Activated CD4-positive, alpha-beta T cell treated with anti-CD3 and anti-CD28 coated beads, Interleukin-2, amount 50 U/mL, for 24 hours (primary cell): ENCODE measurements around the gene CSNK1G1.
"Not testable (repeated sequence)": the region's sequence is repeated elsewhere in the genome, so short reads cannot be mapped to it uniquely, and the experiment has no call there.

Source experiments
- DNase-seq, 2 donors: peaks; one replicate each; pipeline ENCODE4 v3.0.0-alpha.2; 2020; ENCODE audit warnings: low read depth in 1 of 2, low spot score in 1 of 2

CSNK1G1 gene

DNA sequence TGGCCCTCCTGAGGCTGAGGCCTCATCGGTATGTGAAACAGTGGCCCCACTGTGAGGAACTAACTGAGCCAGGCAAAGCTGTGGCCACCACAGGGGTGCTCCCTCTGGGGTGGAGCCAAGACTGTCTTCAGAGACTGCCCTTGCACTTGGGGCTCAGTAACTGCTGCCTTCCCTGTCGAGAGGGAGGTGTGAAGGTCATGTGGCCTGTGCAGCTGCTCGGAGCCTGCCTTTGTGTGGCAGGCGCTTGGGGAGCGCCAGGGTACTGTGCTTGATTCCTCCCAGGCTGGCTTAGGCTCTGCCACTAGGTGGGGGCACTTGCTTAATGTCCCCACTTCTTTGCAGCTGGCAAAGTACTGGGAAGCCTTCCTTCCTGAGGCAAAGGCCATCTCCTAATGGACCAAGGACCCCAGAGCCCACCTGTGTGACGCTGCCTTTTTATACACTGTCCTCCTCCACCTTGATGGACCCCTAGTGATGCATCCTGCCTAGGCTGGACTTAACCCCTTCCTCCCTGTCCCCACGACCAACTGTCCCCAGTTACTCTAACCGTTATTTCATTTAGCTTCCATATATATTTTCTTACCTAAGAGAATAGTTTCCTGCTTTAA, 218.6 kb downstream of the CSNK1G1 start:
- DNase-seq, result no peak

DNA sequence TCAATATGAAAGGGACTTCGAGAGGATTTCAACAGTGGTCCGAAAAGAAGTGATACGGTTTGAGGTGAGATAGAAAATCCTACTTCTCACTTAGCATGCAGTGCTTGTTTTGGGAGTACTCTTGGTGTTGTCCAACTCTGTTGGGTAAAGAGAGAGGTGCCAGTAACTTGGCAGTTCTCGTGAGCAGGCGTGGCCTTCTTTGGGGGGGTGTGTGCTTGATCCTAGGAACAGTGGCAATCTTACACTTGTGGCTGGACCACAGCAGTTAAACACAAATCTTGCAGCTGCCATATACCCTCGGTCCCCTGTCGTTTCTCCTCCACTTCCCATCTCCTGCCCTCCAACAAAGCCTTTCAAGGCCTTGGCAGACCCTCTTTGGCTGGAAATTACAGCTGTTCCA, 219.6 kb downstream of the CSNK1G1 start:
- DNase-seq, result no peak

DNA sequence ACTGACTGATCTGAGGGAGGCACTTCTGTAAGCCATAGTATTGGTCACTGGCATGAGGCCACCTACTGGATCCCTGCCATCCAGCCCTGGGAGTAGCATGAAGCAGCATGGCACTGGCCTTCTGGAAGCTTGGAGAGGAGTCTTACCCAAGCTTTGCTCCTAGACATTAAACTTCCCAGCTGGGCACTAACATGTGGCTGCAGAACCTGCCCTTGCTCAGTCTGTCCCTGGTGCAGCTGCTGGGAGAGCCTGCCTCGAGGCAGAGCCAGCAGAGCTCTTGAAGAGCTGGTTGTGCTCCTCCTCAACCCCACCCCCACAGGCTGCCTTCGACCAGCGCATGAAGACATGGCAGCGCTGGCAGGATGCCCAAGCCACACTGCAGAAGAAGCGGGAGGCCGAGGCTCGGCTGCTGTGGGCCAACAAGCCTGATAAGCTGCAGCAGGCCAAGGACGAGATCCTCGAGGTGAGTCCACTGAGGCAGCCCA, 221.6 kb downstream of the CSNK1G1 start:
- DNase-seq, result no peak

DNA sequence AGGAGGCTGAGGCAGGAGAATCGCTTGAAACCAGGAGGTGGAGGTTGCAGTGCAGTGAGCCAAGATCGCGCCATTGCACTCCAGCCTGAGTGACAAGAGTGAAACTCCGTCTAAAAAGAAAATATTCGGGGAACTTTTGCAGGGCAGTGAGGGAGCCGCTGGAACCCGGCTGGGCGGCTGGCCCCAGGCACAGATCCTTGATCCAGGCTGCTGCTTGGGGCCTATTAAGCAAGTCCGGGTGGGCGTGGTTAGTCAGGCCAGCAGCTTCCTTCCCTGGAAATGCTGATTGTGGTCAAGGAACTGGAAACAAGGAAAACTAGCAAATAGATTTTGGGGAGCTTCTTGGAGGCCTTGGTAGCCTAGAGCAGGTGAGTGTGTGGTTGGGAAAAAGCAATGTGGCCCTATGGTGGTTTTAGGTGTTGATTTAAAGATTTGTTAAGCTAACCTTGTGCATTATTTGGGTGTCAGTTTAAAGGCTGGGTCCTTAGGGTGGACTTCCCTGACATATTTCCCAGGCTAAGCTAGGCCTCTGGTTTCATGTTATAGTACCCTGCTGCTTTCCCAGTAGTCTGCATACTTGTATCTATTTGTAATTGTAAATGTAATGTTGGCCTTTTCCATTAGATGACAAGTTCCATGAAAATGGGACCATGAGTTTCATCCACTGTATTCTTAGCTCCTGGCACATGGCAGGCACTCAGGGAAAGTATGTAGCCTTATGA, 222.2 kb downstream of the CSNK1G1 start:
- no peak for DNase-seq

DNA sequence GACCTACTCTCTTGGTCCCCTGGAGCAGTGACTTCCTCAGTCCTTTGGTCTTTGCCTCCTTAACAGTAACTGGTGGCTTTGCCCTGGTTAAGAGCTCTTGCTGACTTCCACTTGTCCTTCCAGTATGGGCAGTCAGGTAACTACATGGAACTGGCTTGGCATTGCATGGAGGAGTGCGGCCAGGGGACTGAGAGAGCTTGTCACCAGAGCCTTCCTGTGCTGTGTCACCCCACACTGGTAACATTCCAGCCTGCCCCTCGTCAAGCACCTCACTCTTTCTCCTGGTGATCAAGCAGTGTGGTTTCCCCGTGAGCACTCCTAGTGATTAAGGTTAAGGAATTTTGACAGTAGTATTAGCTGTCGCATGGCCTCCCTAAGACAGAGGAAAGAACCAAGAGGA, 223.8 kb downstream of the CSNK1G1 start:
- DNase-seq, result no peak

DNA sequence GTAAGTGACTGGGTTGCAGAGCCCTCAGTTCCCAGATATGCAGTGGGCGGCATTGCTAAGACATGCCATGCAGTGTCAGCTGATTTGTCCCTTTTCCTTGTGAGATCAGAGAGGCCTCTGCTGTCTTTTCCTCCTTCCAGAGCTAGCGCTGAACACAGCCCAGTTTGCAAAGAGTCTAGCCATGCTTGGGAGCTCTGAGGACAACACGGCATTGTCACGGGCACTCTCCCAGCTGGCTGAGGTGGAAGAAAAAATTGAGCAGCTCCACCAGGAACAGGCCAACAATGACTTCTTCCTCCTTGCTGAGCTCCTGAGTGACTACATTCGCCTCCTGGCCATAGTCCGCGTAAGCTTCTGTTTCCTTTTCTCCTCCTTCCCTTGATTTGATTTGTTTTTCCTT, 224.4 kb downstream of the CSNK1G1 start:
- DNase-seq, result no peak

DNA sequence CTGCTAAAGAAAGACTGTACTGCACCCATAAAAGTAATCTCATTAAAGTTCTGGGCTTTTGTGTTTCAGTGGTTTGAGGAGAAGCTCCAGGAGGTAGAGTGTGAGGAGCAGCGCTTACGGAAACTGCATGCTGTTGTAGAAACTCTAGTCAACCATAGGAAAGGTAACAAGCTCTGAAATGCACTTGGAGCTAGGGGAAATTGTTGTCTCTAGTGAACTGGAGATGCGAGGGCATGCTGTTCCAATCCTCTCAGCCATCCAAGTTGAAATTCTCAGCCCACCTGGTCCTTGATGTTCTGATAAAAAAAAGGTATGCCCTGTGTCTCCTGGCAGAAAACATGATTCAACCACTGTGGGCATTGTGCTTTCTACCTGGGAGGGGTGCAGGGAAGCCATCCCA, 225.8 kb downstream of the CSNK1G1 start:
- no peak for DNase-seq

DNA sequence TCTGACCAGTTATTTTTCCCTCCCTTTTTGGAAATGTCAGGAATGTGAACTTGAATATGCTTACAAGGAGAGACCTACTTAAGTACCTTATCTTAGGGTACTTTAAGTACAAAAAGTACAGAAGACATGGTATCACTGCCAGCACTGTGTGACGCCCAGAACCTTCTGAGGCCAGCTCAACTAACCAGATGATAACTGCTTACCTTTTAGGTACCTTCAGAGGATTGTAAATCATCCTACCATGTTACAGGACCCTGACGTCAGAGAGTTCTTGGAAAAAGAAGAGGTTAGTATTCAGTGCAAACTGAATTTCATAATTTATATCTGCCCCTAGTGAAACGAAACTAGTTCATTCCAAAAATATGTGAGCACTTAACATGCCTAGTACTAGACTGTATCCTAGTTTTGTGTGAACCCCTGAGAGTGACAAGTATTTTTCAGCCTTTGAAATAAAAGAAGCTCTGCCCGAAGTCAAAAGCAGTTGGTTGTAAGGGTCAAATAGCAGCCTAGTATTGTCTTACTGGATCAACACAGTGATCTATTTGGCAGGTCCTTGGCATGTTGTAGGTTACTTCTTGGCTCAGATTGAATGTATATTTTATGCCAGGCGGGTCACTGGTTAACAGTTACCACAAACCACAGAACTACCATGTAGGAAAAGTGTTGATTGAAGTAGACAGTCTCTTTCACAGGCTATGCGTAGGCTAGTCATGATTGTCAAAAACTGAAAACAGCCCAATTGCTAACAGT, 228.3 kb downstream of the CSNK1G1 start:
- DNase-seq, result no peak

DNA sequence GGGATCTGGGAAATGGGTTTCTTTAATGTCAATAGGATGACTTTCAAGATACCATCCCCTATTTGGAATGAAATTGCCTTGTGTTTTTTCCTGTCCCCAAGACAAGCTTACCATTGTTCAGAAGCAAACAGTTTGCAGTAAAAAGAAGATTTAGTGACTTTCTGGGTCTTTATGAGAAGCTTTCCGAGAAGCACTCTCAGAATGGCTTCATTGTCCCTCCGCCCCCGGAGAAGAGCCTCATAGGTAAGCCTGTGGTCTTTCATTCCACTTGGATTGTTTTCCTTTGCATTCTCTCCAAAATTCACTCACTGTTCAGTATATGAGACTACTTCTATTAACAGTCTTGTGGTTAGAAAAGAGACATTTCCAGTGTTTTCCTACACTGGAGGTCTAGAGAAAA, 230.0 kb downstream of the CSNK1G1 start:
- DNase-seq, result no peak

DNA sequence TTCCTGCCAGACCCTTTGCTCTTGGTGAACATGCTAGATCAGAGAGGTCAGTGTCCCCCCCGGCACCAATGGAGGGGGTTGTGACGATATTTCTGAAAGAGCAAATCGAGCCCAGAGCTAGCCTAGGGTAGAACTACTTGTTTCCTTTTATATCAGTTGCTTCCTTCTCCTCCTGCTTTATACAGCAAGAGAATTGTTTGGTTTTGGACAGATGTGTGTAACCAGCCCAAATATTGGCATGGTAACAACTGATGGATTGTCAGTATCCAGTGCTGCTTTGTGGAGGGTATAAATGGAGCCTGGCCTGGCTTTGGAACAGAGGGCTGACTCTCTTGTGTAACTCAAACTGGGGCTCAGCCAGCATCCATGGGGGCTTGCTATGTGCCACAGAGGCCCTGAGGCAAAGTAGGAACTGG, 233.0 kb downstream of the CSNK1G1 start:
- no peak for DNase-seq

DNA sequence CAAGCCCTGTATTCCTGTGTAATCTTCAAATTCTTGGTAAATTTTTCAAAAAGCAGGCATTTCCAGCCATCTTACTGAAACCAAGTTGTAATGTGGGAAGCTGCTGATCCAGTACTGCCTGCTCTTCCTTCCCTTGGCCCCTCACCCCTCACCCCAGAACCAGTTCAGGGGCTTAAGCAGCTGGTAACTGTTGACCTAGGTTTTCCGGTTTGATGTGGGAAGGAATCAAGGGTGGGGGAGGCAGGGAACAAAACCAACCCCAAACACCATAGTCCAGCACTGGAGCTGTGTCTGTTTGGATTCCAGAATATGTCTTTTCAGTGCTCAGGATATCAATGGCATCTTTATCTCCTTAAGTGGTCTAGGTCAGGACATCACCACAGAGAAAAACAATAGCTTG, 233.5 kb downstream of the CSNK1G1 start:
- no peak for DNase-seq

DNA sequence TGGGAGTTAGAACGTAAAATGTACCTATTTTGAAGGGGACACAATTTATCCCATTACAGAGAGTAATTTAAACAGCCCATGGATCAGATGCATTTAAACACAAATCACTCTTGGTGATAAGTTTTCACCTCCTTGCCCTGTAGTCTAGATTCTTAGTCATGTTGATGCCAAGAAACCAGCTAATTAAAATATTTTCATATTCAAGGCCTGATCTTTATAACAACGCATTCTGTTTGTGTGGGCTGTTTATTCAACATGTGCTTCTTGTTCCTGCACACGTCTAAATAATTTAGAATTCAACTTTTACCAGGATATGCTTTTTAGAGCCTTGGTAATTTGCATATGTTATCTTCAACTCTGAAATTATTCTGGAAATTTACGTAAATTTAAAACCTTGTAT, 234.4 kb downstream of the CSNK1G1 start:
- no peak for DNase-seq

DNA sequence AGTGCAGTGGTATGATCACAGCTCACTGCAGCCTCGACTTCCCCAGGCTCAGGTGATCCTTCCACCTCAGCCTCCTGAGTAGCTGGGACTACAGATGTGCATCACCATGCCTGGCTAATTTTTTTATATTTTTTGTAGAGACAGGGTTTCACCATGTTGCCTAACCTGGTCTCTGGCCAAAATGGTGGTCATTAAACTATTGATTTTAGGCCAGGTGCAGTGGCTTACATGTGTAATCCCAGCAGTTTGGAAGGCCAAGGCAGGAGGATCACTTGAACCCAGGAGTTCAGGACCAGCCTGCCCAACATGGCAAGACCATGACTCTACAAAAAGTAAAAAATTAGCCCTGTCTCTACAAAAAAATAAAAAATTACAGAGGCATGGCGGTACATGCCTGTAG, 235.7 kb downstream of the CSNK1G1 start:
- DNase-seq, result not testable (repeated sequence)

DNA sequence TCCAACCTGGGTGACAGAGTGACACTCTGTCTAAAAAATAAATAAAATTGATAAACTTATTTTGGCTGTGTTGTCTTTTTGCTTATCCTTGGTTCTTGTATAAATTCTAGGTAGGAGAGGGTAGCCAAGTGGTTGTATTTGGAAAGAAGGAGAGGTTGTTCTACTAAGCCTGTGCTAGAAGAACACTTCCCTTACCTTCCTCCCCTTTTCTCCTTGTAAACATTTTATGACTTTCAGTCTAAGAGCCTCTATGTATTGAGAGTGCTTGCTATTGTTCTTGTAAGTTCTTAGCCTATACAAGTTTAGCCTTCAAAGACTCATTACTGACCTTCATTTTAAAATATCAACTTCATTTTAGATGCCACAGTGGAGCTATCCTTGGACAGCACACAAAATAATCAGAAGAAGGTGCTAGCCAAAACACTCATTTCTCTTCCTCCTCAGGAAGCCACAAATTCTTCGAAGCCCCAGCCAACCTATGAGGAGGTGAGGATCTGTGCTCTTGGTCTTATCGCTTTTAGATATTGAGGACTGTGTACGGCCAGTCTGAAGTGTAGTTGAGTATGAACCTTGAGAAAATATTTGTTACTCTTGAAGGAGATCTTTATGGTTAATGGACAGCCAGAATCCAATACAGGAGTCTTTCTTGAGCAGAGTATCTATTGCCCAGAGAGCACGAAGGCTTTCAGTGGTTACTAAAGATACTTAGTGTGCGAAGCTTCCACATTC, 238.1 kb downstream of the CSNK1G1 start:
- DNase-seq, result no peak
